Activated CD8-positive, alpha-beta memory T cell treated with anti-CD3 and anti-CD28 coated beads for 1 hour (primary cell): ENCODE measurements around the gene ANKRD39.

ENCODE experiments used
- DNase-seq, 2 donors: peaks; one replicate each; pipeline ENCODE4 v3.0.0-alpha.2; 2020; ENCODE audit warnings: low read depth in 1 of 2; ENCODE audit errors: extremely low read depth in 1 of 2

The ANKRD39 gene

GRCh38 chr2:96832754-96833507 is 24.9 kb downstream of the ANKRD39 start:
- DNase-seq = no peak

GRCh38 chr2:96832408-96832753 is 25.4 kb downstream of the ANKRD39 start:
- DNase-seq = no peak

GRCh38 chr2:96831679-96832078 is 26.1 kb downstream of the ANKRD39 start:
- no peak for DNase-seq

GRCh38 chr2:96830044-96830562 is 27.7 kb downstream of the ANKRD39 start:
- DNase-seq = no peak

GRCh38 chr2:96828874-96829273 is 28.9 kb downstream of the ANKRD39 start:
- DNase-seq = no peak

- DNase-seq = no peak
Observed at GRCh38 chr2:96828436-96828835, 29.4 kb downstream of the ANKRD39 start.

- no peak for DNase-seq
Observed at GRCh38 chr2:96826546-96827278, 31.1 kb downstream of the ANKRD39 start.

- DNase-seq = no peak
Observed at GRCh38 chr2:96825057-96825456, 32.8 kb downstream of the ANKRD39 start.

GRCh38 chr2:96824079-96824870 is 33.5 kb downstream of the ANKRD39 start:
- DNase-seq = no peak

GRCh38 chr2:96823198-96823597 is 34.6 kb downstream of the ANKRD39 start:
- DNase-seq = no peak

- DNase-seq = no peak
Observed at GRCh38 chr2:96822786-96823185, 35.0 kb downstream of the ANKRD39 start.

- no peak for DNase-seq
Observed at GRCh38 chr2:96821113-96821675, 36.6 kb downstream of the ANKRD39 start.

- DNase-seq = no peak
Observed at GRCh38 chr2:96819876-96820511, 37.8 kb downstream of the ANKRD39 start.

- no peak for DNase-seq
Observed at GRCh38 chr2:96819128-96819875, 38.5 kb downstream of the ANKRD39 start.

GRCh38 chr2:96817882-96818281 is 39.9 kb downstream of the ANKRD39 start:
- no peak for DNase-seq

GRCh38 chr2:96816836-96817702 is 40.7 kb downstream of the ANKRD39 start:
- no peak for DNase-seq

GRCh38 chr2:96816127-96816835 is 41.5 kb downstream of the ANKRD39 start, which contains the start of gene CNNM3:
TSS of gene CNNM3 (plus strand) at chr2:96816268. CDS start at chr2:96816278, 10 bp downstream.
- peak; percentile 84 to 96 for DNase-seq
